ENCODE results near the gene PHLDB2.

PHLDB2 gene

DNA sequence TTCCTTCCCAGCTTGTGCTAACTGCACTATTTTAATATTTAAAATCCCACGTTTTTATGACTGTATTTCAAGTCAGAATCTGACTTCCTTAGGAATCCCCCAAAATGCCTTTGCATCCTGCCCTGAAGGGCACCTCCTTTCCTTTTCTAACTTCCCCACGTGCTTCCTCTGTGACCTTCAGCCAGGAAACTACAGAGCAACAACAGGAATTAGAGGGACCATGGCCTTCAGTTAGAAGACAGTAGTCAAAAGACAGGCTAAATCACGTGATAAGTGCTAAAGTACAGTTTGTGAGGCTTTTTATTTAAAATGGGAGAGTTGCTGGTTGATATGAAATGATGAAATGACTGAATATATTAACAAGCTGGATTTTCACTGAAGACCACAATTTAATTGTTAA lies 108.0 kb downstream of the PHLDB2 start:
- DNase-seq, result no peak

DNA sequence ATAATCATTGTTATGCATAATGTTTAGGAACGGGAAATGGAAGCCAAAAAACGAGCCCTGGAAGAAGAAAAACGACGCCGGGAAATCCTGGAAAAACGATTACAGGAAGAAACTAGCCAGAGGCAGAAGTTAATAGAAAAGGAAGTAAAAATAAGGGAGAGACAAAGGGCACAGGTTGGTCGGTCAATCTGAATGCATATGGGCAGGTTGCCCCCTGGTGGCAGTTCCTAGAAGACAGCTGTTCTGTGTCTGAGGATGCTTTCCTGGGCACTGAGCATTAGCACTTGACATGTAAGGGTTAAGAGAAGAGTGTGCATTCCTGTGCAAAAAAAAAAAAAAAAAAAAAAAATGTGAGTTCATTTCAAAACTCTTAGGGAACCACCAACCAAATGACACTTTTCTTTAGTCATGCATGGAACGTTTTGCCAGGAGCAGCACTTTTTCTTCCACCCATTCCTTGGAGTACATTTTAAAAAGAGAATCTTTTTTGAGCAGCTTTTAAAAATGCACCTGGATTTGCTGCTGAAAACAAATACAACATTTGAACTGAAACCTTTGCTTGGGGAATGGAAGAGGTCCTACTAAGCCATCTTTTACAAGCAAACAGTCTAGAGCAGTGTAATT lies 108.7 kb downstream of the PHLDB2 start:
- peak; percentile 77 for DNase-seq

DNA sequence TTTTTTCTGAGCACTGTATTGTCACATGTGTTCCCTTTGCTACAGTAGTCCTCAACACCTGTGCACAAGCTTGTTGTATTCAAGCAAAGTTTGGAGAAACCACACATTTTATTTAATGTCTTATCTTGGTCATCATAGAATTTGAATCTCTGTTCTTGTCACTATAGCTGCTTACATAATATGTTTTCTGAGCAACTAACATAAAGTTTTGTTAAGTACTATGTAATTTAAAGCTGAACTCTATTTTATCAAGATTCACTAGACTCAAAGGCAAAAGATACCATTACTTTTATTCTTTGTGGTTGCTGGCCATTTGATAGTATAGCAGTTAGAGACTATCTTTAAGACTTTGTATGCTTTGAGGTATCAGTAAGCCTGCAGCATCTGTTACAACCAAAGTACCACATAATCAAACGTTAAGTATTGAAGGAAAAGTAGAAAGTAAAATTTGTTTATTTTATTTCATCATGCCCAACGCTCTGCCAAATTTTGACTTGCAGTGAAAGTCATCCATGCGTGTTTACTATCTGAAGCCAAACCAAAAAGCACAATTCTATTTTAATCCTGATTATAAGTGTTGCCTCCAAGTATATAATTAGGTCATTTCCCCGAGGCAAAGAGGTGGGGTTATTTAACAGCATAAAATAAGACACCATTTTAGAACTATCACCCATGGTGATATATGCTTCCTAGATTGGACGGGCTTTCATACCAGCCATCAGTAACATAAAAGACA lies 109.4 kb downstream of the PHLDB2 start:
- no peak for DNase-seq

DNA sequence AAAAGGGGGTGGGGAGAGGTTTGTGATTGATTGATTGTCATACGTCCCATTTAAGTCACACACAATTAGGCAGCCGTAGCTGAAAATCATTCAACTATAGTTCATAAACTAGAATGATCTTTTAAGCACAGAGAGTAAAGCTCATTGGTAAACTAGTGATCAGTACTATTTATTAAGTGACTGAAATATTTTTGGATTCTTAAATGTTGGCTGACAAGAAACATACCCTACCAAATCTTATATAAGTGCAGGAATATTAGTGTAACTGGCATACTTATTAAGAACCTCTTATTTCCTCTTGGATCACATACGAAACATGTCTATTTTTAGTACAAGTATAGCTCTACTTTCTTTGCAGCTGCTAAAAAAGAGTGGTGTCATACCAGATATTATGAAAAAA lies 111.3 kb downstream of the PHLDB2 start:
- DNase-seq, result no peak

DNA sequence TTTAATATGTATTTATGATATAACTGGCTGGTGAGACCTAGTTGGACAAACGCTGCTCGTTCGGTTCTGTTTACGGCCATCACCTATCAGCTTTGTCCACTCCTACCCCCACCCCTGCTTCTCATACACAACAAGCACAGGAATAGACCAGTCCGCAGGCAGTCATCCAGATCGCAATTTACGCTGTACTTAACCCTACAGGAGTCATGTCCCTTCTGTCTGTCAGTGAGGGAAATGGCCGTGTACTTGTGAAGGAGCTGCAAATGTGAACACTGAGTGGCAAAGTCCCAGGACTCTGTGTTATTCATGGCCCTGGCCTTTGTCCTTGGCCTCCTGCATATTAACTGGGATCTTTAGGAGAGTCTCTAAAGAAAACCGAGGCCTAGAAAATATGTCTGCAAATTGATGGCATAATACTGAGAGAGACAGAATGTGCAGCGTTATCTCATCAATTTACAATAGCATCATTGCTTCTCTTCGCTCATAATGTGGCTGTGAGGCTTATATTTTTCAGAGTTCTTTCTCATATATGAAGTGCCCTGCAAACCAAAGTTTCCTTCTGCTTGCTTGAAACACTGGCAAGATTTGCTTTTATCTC lies 112.6 kb downstream of the PHLDB2 start:
- DNase-seq, result no peak

DNA sequence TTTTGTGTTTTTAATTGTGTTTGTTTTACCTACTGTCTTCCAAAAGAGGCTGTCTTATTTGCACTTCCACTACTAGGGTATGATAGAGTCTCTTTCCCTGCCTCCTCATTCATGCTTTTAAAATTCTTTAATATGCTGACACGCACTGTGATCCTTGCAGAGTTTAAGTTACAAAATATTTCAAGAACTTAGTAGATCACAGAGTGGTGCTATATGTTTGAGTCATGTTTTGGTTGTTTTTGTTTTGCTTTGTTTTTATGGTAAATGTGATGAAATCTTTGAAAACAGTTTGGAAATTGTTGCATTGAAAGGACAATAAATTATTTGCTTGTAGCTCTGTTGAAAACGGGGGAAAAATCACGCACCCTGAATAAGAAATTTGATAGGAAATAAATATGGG lies 113.8 kb downstream of the PHLDB2 start:
- DNase-seq, result no peak

DNA sequence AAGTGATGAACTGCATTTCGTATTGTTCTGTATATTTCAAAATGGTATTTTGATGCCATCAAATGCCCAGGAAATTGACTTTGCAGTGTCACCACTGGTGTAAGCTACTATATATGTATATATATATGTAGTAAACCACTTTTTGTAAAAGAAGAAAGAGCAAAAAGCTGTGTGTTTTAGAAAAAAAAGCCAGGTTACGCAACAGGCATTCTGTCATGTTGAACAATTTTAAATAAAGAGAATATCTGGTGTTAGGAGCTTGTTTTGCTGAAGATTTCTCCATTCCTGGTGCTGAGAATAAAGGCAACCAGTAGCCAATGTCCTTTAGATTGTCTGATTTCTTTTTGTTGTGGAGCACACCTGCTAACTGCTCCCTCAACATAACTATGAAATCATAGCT lies 116.1 kb downstream of the PHLDB2 start:
- no peak for DNase-seq

DNA sequence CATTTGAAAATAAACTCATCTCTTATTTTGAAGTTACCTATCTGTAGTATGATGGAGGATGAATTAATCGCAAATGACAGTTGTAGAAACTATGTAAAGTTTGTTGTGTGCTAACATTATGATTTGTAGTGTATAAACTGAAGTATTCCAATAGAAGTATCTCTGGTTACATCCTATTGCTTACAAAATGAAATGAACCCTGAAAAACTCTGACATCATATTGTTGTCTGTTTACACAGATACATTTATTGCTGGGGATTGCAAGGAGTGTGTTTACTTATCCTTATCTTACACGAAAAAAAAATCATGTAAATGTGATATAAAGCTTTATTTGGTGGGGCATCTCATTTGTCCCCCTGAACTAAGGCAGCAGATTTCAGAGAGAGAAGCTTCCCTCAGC lies 117.2 kb downstream of the PHLDB2 start:
- DNase-seq, result no peak

DNA sequence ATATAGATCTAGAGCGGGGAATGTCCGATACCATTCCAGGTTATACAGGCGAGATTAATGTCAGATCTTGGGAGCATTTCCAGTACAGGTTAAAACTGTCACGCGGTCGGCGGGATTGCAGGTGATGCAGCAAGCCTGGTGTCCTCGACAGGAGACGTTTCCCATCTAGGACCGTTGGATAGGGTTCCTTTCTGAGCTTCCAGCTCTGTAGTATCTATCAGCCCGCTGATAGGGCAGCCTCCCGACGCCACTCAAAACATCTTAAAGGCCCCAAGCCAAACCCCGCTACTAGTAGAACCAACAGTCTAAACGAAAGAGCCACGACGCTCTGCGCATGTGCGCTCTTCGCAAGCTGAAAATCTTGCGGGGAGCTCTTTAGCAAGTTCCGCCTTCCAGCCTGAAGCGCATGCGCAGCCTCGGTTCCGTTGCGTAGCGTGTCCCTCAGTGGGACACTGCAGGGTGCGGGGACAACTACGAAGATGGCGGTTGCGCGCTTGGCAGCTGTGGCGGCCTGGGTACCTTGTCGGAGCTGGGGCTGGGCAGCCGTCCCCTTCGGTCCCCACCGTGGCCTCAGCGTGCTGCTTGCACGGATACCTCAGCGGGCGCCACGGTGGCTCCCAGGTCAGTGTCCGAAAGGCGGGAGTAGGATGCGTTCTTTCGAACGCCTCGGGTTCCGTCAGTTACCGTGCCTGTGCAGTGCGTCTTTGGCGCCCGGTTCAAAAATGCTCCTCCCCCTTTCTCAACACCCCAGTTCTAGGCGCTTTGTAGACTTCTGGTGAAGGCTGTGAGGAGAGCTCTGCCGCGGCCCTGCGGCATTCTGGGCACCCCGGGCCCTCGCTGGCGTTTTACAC lies 119.7 kb downstream of the PHLDB2 start, which contains the start of gene ABHD10:
Gene ABHD10 (plus strand): TSS at position 444 of the 851 bp plus-strand sequence. CDS start 36 bp downstream, at position 480.
- DNase-seq, result peak; percentile 94

DNA sequence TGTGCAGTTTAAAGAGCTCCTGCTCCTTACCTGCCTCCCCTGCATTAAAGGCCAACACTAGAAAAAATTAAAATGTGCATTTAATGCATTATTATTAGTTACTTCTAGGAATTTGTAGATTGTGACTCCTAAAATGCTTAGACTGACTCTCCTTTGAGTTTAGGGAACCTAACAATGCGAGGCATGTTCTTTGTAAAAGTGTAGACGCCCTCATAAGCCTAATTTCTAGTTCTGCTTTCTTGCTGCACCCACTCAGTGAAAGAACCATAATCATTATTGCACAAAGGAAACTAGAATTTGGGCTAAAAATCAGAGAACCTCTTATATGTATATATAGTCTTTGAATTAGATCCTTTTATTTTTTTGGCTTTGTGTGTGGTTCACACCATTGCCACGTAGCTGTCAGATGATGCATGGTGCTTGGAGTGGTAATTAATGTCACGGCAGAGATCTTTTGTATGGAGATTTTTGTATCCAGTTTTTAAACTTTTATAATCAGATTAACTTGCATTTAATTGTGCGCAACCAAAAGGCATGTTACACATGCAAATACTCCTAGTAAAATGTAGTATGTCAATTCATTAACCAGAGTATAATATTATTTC lies 120.5 kb downstream of the PHLDB2 start:
- no peak for DNase-seq

DNA sequence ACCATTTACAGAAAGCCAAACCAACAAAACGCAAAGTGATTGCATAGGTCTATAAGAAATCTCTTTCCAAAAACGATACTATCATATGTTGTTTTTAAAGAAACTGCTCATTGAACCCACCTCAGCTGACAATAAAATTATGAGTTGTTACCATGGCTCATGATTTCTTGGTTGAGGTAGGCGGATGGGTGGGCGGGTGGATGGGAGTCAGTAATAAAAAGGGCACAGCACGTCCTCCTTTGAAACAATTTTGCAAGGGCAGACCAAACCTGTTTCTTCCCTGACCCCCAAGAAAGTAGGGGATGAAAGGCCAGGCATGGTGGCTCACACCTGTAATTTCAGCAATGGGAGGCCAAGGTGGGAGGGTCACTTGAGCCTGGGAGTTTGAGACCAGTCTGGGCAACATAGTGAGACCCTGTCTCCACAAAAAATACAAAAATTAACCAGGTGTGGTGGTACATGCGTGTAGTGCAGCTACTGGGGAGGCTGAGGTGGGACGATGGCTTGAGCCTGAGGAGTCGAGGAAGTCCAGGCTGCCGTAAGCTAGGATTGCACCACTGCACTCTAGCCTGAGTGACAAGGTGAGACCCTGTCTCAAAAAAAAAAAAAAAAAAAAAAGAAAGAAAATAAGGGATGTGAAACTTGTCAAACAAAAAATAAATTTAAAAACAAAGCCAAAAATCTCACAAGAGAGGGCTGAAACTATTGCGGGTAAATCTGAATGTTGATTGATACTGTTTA lies 121.8 kb downstream of the PHLDB2 start:
- DNase-seq, result peak; percentile 56

DNA sequence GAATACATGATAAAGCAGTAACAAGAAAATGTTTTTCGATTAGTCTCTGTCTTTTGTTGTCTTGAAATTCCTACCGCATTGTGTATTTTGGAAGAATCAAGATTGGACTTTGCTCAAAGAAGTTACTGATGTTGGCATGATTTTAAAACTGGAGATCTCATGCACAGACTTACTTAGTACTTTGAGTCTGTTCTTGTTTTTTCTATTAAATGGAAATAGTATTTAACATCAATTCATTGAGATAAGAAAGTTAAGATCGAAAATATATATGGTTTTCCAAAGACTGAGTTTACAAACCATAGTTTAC lies 122.3 kb downstream of the PHLDB2 start:
- DNase-seq, result no peak

DNA sequence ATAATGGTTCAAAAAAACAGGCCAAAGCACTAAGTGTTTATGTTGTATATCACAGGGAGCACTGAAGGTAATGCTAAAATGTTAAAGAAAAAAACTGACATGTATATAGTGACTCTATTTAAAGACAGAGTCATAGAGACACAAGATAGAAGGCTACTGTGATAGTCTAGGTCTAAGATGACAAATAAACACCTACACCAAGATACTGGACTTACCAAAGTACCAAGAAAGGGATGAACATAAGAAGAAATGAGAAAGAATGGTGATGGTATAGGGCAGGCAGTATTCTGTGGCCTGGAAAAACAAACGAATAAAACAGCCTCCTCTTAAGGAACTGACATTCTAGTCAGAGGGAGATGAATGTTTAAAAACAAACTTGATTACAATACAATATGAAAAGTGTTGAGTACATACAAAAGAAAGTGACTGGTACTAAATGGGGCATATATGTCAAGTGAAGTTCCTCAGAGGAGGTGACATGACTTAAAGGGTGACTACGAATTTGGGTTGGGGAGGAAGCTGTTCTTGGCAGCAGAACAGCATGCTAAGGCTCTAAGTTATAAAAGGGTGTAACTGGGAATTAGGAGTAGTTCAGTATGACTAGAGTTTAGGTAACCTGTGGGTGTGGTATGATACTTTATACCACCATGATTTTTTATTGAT lies 125.7 kb downstream of the PHLDB2 start:
- no peak for DNase-seq

DNA sequence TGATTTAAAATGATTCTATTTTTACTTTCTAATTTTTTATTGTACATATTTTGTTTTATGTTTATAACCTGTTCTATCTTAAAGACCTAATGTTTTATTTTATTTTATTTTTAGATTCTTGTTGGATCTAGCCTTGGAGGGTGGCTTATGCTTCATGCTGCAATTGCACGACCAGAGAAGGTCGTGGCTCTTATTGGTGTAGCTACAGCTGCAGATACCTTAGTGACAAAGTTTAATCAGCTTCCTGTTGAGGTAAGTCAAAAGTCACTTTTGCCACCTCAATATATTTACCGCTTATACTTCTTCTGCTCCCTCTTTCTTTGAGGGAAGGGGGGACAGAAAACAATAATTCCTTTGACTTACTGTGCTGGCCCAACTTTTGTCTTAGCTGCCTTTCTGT lies 127.7 kb downstream of the PHLDB2 start:
- DNase-seq, result no peak

DNA sequence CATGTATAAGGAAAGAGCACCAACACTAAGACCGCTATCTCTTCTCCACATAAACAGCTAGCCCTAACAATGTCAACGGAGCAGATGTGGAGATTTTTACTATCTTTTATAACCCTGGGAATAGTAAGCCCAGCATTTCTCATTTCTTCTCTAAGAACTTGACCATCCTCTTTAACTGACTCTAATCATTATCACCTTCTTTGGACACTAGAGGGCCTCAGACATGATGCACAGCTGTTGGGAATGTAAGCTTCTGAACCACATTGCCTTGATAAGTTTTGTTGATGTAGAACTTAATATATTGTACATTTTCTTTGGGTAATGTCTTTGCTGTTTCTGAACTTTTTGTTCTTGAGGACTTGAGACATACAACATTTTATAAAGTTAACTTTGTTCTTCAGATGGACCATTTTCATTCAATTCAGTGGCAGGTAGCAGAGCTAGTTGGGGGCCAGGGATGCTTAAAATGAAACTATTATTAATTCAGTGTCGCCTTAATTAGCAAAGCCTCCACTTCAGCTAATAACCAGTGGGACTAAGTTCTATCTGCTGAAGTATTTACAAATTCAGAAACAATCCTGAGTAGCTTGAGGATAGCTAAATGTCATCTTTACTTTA lies 130.1 kb downstream of the PHLDB2 start:
- DNase-seq, result no peak

DNA sequence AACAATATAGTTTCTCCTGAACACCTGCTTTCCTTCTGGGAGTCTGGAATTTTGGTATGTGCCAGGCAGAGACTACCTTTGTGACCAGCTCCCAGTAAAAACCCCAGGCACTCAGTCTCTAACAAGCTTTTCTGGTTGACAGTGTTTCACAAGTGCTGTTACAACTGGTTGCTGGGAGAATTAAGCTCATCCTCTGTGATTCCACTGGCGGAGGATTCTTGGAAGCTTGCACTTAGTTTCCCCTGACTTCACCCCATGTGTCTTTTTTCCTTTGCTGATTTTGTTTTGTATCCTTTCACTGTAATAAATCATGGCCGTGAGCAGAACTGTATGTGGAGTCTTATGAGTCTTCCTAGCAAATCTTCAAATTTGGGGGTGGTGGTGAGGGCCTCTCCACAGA lies 134.0 kb downstream of the PHLDB2 start:
- DNase-seq, result no peak

DNA sequence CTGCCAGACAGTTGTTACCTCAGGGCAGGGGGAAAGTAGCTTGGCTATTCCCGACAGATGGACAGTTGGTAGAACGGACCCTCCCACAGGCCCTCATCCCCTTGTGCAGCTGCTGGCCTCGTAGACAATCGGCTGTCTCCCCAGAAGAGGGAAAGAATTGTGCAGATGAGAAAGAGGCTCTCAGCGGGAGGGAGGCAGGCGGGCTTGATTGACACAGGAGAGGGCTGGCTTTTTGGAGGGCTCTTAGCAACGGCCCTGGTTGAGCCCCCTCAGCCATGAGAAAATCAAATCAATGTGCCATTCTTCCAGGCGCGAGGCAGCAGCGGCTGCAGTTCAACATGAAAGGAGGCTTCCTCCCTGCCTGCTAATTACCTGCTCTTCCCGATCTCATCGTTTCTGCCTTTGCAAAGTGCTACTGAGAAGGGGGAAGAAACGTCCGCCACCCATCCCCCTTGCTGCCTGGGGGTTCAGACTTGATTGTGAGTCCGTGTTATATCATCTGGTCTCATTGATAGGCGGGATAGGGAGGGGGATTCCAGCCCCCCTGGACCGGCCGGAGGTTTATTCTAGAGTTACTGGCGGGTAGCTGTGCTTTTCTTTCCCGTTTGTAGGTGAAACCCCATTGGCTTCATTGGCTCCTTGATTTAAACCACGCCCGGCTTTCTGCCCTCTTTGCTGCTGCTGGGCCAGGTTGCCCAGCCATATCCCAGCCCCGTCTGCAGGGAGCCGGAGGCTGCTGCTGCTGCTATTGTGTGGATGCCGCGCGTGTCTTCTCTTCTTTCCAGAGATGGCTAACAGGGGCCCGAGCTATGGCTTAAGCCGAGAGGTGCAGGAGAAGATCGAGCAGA lies 139.8 kb downstream of the PHLDB2 start, which contains the start of gene TAGLN3:
Gene TAGLN3 (plus strand): TSS at position 287 of the 848 bp plus-strand sequence. CDS start 501 bp downstream, at position 788.
- DNase-seq, result no peak

DNA sequence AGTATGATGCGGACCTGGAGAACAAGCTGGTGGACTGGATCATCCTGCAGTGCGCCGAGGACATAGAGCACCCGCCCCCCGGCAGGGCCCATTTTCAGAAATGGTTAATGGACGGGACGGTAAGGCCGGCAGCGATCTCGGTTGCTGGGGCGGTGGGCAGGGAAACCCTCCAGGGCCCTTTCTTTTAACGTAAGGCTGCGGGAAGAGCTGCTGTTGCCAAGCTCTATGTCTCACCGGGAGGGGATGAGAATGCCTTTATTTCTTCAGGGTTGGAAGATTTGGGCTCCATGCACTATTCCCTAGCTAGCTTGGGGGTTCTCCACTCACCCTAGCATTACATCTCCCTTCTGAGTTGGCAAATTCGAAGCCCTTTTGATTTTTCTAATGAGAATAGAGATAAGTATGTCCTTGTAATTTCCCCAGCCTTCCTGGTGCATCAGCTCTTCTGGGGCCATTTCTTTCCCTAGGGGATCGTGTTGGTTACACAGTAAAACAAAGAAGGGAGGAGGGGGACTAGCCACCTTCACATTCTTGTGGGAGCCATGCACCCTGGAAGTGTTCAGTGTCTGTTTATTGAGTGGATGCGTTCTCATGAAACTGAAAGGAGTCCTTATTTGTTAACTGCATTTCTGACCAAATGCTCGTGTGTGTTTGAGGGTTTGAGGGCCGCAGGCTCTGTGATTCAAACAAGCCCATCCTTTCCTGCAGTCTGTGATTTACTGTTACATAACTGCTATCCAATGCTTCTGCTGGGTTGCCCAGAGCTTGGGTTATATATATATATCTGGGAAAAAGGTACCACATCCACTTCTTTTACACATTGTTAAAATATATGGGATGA lies 140.6 kb downstream of the PHLDB2 start:
- no peak for DNase-seq

DNA sequence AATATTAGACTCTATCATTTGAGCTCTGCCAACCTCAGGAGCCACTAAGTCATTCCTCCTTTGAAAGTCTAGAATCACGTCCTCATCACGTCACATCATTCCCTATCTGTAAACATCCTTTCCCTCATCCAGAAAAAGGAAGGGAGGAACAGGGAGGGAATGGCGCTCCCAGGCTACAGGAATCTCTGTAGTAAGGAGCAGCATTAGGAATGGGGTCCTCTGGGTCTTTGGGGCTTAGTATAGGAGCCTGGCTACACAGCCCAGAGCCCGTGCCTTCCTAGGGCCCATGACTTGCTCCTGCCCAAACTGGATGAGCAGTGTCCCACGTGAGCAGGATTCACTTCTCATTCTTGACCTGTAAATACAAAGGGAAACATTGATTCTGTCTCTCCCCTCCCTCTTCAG lies 141.3 kb downstream of the PHLDB2 start:
- DNase-seq, result no peak

All from activated T-cell treated with anti-CD3 and anti-CD28 coated beads for 4 hours (primary cell).